Right lobe of liver (tissue), 4 donors: Measurements from ENCODE around the gene CEACAM19.

Source experiments
- POLR2A ChIP-seq: fragments of 450-650 bp; IDR thresholded peaks from one replicate; pipeline ENCODE4 v1.6.1; 2017; ENCODE audit warnings: antibody characterized with exemption, mild to moderate bottlenecking
- TF ChIP-seq, protein P1 (sequence below), 4 donors: fragments of 200-600 bp in 3 of 4; fragments of 450-650 bp in 1 of 4; IDR thresholded peaks; one replicate each; pipeline versions ENCODE4 v1.5.1 to v1.8.0; 2016 to 2022; ENCODE audit warnings: antibody characterized with exemption in 4 of 4, mild to moderate bottlenecking in 2 of 4
- donor health status: DM: no; HTN: no; CAD: no.
- donor health status: DM: no; HTN: no; CAD: no.
- donor health status: DM: no; HTN: yes; CAD: no.

DNA sequence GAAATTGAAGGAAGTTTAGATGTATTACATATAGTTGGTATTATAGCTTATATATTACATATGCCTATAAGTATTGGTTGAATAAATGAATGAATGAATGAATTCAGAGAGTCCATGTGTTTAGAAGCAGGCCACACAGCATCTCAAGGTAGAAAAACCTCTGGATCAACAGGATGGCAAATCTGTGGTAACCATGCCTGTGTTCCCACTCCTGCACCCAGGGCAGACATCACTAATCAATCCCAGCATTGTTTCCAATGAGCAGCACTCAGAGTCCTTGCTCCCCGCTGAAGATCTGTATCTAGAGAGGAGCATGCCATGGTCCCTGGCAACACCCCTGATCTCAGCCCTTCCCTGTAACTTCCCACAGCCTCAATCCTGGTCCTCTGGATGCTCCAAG lies 944 bp downstream of the CEACAM19 start:
- TF ChIP-seq, protein P1, sequence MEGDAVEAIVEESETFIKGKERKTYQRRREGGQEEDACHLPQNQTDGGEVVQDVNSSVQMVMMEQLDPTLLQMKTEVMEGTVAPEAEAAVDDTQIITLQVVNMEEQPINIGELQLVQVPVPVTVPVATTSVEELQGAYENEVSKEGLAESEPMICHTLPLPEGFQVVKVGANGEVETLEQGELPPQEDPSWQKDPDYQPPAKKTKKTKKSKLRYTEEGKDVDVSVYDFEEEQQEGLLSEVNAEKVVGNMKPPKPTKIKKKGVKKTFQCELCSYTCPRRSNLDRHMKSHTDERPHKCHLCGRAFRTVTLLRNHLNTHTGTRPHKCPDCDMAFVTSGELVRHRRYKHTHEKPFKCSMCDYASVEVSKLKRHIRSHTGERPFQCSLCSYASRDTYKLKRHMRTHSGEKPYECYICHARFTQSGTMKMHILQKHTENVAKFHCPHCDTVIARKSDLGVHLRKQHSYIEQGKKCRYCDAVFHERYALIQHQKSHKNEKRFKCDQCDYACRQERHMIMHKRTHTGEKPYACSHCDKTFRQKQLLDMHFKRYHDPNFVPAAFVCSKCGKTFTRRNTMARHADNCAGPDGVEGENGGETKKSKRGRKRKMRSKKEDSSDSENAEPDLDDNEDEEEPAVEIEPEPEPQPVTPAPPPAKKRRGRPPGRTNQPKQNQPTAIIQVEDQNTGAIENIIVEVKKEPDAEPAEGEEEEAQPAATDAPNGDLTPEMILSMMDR (IDR thresholded peaks at IDR 0.05), result no peak
- TF ChIP-seq POLR2A, result no peak
